Stimulated activated CD8-positive, alpha-beta memory T cell treated with anti-CD3 and anti-CD28 coated beads, Interleukin-4, amount 100 ng/mL, for 4 hours (primary cell): ENCODE measurements around the gene BNIP1.

Source experiments
- DNase-seq, 2 donors: peaks; one replicate each; pipeline ENCODE4 v3.0.0-alpha.2; 2020; ENCODE audit warnings: low read depth in 2 of 2, low spot score in 1 of 2

BNIP1 gene

DNA sequence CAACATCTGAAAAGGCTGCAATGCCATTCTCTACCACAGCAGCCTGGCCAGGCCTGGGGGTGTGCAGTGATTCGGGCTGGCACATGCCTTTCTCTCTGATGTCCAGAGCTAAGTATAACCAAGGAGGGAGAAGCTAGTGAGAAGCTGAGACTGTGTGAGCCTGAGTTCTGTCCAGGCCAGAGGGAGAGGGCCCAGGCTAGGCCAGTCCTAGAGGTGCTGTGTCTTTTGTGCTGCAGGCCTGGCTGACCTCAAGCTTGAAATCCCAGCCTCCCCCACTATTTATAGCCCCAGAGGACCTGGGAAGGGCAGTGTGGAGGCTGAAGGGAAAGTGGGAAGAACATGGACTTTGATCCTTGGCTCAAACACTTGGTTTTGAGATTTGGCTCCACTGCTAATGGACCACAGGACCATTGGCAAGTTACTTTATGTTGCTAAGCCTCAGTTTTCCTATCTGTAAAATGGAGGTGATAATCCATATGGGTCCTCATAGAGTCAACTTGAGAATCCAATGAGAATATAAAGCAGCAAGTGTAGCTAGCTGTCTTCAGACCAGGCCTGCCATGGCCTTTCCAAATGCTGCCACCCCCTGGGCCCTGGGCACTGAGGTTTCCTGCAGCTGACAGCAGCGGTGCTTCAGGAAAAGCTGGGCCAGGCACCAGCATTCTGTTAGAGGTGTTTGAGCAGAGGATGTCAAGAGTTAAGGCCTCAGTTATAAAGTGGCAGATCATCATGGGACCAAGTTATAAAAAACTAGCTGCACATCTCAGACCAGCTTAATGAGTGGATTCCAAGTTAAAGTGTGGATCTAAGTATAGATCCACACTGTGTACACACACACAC is 21.1 kb downstream of the BNIP1 start:
- DNase-seq: no peak

GRCh38 chr5:173172166-173172565 is 27.8 kb downstream of the BNIP1 start:
- no peak for DNase-seq

GRCh38 chr5:173175523-173175922 is 31.2 kb downstream of the BNIP1 start:
- DNase-seq: no peak

GRCh38 chr5:173178369-173178910 is 34.1 kb downstream of the BNIP1 start:
- DNase-seq: no peak

GRCh38 chr5:173180331-173180730 is 36.0 kb downstream of the BNIP1 start:
- DNase-seq: no peak

DNA sequence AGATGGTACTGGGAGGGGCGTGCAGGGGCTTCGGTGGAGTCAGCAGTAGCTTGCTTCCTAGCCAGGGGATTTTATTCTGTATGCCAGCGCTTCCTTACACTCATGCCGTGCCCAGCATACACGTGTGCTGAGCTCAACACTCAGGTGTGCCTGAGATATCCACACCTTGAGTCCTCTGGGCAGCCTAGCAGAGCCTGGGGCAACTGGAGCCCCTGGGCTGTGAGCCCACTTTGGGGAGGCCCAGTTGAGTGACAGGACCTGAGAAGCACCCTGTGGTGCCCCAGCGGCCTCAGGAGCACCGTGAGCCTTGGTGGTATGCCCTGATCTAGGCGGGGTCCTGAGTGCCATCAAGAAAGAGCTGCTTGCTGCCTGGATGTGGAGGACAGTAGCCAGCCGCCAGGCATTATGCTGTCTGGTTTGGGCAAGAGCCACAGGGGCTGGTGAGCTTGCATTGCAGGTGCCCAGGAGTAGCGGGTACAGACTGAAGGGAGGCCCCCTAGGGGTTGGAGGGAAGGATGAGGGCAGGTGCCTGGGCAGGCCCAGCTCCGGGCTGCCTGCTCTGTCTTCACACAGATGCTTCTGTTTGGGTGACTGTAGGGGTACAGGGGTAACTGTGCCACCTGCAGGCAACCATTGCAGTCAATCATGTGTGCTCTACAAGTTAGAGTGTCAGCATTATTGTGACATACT is 42.9 kb downstream of the BNIP1 start:
- DNase-seq: no peak

GRCh38 chr5:173188280-173188679 is 43.9 kb downstream of the BNIP1 start:
- no peak for DNase-seq

GRCh38 chr5:173191015-173191414 is 46.7 kb downstream of the BNIP1 start:
- no peak for DNase-seq

- DNase-seq: no peak
Observed at GRCh38 chr5:173191561-173191960, 47.2 kb downstream of the BNIP1 start.

GRCh38 chr5:173192561-173192960 is 48.2 kb downstream of the BNIP1 start:
- DNase-seq: no peak

DNA sequence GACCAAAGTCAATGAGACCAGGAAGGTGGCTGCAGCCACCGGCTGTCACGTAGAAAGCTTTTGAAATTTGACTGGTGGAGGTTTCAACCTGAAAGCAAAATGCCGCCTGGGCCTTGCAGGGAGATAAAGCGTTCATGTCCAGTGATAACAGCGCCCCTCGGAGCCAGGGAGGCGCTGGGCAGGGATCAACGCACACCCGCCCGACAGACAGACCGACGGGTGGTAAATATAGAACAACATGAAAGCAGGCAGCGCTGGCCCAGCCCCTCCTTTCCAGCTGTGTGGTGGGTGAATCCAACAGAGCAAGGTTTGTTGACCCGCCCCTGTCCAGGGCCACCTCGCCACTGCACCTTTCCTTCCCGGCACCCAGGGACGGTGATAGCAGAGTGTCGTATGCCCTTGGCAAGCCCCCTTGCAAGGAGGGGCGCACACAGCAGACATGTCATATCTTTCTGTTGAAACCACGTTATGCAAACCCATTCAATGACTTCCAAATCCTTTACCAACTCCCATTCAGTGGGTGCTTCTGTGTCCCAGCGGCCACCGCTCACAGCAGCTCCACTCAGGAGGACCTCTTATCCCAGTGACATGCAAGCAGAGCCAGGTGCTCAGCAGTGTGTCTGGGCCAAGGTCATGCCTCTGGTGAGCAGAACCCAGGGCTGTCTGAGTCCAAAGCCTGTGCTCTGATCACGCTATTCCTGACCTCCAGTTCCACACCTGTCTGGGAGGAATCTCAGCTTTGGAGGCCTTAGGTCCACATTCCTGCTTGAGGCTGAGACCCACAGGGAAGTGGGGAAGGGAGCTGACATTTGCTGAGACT is 52.0 kb downstream of the BNIP1 start:
- DNase-seq: no peak

- no peak for DNase-seq
Observed at GRCh38 chr5:173197375-173197891, 53.1 kb downstream of the BNIP1 start.

GRCh38 chr5:173198049-173198448 is 53.7 kb downstream of the BNIP1 start:
- no peak for DNase-seq

DNA sequence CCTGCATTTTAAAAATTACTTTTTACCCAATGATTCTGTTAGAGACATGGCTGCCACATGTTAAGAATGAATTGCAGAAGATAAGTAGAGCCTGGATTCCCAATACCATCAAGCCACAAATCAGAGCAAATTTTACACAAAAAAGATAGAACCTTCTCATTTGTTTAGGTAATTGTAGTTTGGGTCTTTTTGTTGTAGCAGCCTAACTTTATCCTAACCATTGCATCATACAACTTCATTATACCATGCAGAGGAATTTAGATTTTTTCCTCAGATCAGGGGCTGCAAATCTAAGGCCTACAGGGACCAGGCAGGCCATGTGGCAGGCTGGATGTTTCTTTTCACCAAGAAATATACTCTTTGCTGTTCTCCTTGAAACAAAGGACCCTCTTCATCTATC is 56.0 kb downstream of the BNIP1 start:
- DNase-seq: no peak

DNA sequence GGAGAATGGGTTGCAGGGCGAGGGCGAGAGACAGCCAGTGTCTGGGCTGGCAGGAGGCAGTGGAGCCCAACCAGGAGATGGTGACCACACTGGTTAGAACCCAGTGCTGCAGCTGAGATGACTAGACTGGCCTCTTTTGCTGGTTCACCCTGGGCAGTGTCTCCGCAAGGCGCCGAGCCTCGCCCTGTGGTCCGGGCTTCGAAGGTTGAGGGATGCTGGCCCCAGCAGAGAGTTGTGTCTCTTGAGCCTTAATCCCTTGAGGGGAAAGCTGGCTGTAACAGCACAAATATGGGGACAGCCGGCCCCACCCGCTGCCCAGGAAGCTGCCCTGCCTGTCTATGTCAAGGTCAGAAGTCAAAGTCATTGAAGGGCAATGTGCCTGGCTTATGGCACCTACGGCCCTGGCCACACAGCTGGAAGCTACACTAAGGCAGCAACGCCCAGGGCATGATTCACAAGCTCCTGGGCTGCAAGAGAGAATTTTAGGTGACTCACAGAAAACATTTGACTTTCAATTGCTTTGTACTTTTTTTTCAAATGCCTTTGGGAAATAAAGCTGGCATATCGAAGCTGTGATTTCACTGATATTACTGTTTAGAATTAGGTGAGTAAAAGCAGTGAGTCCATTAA is 57.4 kb downstream of the BNIP1 start:
- no peak for DNase-seq

- no peak for DNase-seq
Observed at GRCh38 chr5:173202266-173202875, 58.0 kb downstream of the BNIP1 start.

DNA sequence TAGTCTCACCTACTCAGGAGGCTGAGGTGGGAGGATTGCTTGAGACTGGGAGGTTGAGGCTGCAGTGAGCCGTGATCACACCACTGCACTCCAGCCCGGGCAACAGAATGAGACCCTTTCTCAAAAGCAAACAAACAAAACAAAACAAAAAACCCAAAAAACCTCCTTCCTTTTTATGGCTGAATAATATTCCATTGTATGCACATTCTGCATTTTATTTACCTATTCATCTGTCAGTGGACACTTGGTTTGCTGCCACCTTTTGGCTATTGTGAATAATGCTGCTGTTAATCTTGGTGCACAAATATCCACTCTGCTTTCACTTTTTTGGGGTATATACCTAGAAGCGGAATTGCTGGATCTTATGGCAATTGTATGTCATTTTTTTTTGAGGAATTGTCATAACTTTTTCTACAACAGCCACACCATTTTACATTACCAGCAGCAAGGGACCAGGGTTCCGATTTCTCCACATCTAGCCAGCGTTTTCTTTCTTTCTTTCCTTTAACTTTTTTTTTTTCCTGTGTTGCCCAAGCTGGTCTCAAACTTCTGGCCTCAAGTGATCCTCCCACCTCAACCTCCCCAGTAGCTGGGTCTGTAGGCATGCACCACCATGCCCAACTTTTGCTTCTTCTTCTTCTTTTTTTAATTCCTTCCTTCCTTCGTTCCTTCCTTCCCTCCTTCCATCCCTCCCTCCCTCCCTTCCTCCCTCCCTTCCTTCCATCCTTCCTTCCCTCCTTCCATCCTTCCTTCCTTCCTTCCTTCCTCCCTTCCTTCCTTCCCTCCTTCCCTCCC is 60.1 kb downstream of the BNIP1 start:
- no peak for DNase-seq

GRCh38 chr5:173205916-173206315 is 61.6 kb downstream of the BNIP1 start:
- DNase-seq: no peak

DNA sequence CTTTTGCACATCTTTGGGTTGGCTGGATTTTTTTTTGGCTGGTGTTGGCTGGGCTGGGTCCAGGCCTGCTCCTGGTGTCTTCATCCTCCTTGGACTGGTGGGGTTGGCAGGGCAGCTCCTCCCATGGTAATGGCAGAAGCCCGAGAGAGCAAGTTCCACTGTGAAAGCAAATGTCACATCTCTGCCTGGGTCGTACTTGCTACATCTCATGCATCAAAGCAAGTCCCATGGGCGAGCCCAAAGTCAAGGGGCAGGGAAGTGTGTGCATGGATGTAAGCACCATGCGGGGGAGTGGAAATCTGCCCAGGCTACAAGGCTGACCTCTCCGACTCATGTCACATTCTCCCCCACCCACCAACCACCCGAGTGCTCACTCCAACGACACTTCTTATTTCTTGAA is 64.0 kb downstream of the BNIP1 start:
- no peak for DNase-seq

GRCh38 chr5:173210877-173211276 is 66.5 kb downstream of the BNIP1 start:
- DNase-seq: no peak
